ENCODE data around the gene NEU4. TPM values are rescaled to one million over a fixed set of nuclear protein-coding genes. Genes with fewer than 3 reads are reported as not detected.

The NEU4 gene
- total RNA-seq, 1 donor from 2014 or later, result not detected

- no peak for DNase-seq (ENCODE audit: low spot score in 2 of 2)
- no peak for TF ChIP-seq CTCF (IDR thresholded peaks at IDR 0.05)
- peak overlapping the region; percentile 62 to 64 for H3K27ac ChIP-seq
- H3K4me3 ChIP-seq, result peak overlapping the region in 1 of 2 donors; percentile 40
- no peaks in the 10 kb centered on the region for H3K9me3 ChIP-seq
- no peaks in the 10 kb centered on the region for H3K4me1 ChIP-seq
- intact Hi-C loops (cut with DNase I), result no loop called here
- peaks cover 22% of the 10 kb centered on the region for H3K27me3 ChIP-seq
- H3K36me3 ChIP-seq, result no peaks in the 10 kb centered on the region
Observed at GRCh38 chr2:241860184-241861078, 51.4 kb downstream of the NEU4 start.

- no peak for TF ChIP-seq CTCF (IDR thresholded peaks at IDR 0.05)
- Histone ChIP-seq H3K9me3 (no peaks in the 10 kb centered on the region), H3K27ac (no peak overlapping the region), H3K36me3 (no peaks in the 10 kb centered on the region), H3K4me3 (no peak overlapping the region), H3K4me1 (no peaks in the 10 kb centered on the region), H3K27me3 (peaks cover 23% of the 10 kb centered on the region)
- no peak for DNase-seq (ENCODE audit: low spot score in 2 of 2)
- intact Hi-C loops (cut with DNase I), result no loop called here
Observed at GRCh38 chr2:241861264-241861663, 52.3 kb downstream of the NEU4 start.

GRCh38 chr2:241862093-241862492, 53.1 kb downstream of the NEU4 start:
- TF ChIP-seq CTCF (IDR thresholded peaks at IDR 0.05), result no peak
- Histone ChIP-seq H3K4me3 (no peak overlapping the region), H3K9me3 (no peaks in the 10 kb centered on the region), H3K4me1 (no peaks in the 10 kb centered on the region), H3K27me3 (peaks cover 23% of the 10 kb centered on the region), H3K27ac (no peak overlapping the region), H3K36me3 (no peaks in the 10 kb centered on the region)
- intact Hi-C loops (cut with DNase I), result no loop called here
- no peak for DNase-seq (ENCODE audit: low spot score in 2 of 2)

GRCh38 chr2:241862775-241863535, 54.0 kb downstream of the NEU4 start:
- intact Hi-C loops (cut with DNase I), result no loop called here
- H3K4me1 ChIP-seq, result no peaks in the 10 kb centered on the region
- H3K27ac ChIP-seq, result no peak overlapping the region
- H3K27me3 ChIP-seq, result peaks cover 23% of the 10 kb centered on the region
- H3K4me3 ChIP-seq, result no peak overlapping the region
- no peaks in the 10 kb centered on the region for H3K9me3 ChIP-seq
- no peaks in the 10 kb centered on the region for H3K36me3 ChIP-seq
- TF ChIP-seq CTCF (IDR thresholded peaks at IDR 0.05), result no peak
- DNase-seq (ENCODE audit: low spot score in 2 of 2), result no peak

- Histone ChIP-seq H3K27ac (no peak overlapping the region), H3K36me3 (no peaks in the 10 kb centered on the region), H3K4me1 (no peaks in the 10 kb centered on the region), H3K27me3 (peaks cover 23% of the 10 kb centered on the region), H3K4me3 (no peak overlapping the region), H3K9me3 (no peaks in the 10 kb centered on the region)
- DNase-seq (ENCODE audit: low spot score in 2 of 2), result no peak
- TF ChIP-seq CTCF (IDR thresholded peaks at IDR 0.05), result no peak
- intact Hi-C loops (cut with DNase I), result no loop called here
Observed at GRCh38 chr2:241863536-241863954, 54.6 kb downstream of the NEU4 start.
